NOMO-1 treated with DMSO at 0.1 percent for 48 hours (cell line): ENCODE data around the gene WASF2.

Experiments used
- DNase-seq: peaks from one replicate; lab custom pipeline; 2025; ENCODE audit not compliant: unreplicated experiment; lab: John Stamatoyannopoulos, UW

WASF2 gene

GRCh38 chr1:27358928-27359313, 131.0 kb downstream of the WASF2 start:
- DNase-seq, result no peak

GRCh38 chr1:27358038-27358927, 131.7 kb downstream of the WASF2 start:
- no peak for DNase-seq

GRCh38 chr1:27357281-27358037, 132.5 kb downstream of the WASF2 start:
- peak; percentile 37 for DNase-seq

GRCh38 chr1:27356619-27357280, 133.2 kb downstream of the WASF2 start:
- no peak for DNase-seq

GRCh38 chr1:27356277-27356618, 133.7 kb downstream of the WASF2 start:
- no peak for DNase-seq

- no peak for DNase-seq
Measured at GRCh38 chr1:27355683-27356082, 134.3 kb downstream of the WASF2 start.
